Measurements from ENCODE around the gene CYB5R2.

DNA sequence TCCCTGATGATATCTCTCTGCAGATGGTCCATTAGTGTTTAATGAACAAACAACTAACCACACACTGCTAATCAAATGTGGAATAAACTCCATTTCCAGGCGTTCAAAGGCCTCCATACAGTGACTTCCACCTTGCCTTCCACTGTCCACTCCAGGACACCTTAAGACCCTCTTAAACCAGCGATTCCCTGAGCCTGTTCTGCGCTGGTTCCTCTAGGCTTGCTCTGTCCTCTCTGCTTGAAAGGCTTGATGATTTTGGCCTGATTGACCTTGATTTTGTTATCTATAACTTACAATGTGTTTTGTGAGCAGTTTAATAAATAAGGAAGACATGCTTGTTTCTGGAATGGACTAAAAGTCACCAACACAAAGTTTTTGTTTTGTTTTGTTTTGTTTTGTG is 20.9 kb upstream of the CYB5R2 start:
- TF ChIP-seq, protein P1, sequence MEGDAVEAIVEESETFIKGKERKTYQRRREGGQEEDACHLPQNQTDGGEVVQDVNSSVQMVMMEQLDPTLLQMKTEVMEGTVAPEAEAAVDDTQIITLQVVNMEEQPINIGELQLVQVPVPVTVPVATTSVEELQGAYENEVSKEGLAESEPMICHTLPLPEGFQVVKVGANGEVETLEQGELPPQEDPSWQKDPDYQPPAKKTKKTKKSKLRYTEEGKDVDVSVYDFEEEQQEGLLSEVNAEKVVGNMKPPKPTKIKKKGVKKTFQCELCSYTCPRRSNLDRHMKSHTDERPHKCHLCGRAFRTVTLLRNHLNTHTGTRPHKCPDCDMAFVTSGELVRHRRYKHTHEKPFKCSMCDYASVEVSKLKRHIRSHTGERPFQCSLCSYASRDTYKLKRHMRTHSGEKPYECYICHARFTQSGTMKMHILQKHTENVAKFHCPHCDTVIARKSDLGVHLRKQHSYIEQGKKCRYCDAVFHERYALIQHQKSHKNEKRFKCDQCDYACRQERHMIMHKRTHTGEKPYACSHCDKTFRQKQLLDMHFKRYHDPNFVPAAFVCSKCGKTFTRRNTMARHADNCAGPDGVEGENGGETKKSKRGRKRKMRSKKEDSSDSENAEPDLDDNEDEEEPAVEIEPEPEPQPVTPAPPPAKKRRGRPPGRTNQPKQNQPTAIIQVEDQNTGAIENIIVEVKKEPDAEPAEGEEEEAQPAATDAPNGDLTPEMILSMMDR (IDR thresholded peaks at IDR 0.05): no peak
- TF ChIP-seq POLR2A (IDR thresholded peaks at IDR 0.05) (no peak), EP300 (IDR thresholded peaks at IDR 0.05) (no peak)

Data from stomach (tissue), 4 donors.